ENCODE data around the gene ITCH.

- TF ChIP-seq SP4 (IDR thresholded peaks at IDR 0.05; ENCODE audit: low read length): no peak
- no peak for TF ChIP-seq TEAD4 (IDR thresholded peaks at IDR 0.05; ENCODE audit: low read depth, low read length)
Observed at GRCh38 chr20:34316196-34316814, 46.8 kb upstream of the ITCH start.
